ENCODE measurements around the gene CNTN6.

CNTN6 gene

DNA sequence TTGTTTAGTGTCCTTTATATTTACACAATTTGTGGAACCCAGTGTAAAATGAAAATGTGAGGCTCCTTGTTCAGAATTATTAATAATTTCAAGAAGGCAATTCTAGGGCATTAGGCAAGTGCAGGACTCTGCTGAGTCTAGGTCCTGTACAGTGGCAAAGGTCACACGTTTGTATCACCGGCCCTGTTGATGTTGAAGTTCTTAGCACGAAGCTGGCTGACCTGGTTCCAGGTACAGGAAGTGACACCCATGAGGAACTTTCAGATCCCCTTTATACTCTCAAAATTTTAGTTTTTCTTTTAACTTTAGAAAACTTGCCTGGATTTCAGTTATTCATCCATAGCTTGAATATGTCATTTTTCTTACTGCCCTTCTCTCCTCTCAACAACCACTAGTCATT is 349.4 kb downstream of the CNTN6 start:
- no peak for DNase-seq

DNA sequence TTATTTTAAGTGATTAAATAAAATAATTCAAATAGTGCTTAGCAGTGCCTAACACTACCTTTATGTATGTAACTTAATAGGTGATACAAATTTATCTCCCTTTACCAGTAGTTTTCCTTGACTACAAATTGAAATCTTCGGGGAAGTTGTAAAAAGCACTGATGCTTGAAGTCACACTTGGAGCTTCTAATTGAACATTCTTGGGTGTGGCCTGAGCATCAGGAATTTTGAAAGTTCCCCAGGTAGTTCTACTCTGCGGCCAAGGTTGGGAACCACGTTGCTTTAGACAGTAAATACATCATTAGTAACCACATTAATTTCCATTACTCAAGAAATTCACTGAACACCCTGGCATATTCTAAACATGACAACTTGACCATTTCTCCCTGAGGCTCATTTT is 351.4 kb downstream of the CNTN6 start:
- no peak for DNase-seq

DNA sequence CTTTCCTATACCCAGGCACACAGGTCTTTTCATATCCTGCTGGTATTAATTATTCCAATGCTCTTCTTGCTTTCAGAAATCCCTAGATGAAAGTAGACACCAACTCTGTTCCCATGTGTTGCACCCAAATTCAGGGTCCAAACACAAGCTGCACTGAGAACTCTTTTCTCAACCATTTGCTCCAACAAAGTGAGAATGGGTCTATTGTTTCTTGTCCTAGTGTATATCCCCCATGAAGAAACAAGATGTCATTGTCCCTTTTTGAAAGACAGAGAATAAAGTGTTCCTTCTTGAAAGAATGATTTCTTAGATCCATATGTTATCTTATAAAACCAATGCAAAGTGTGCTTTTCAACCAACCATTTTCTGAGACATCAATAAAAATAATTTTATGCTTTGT is 353.7 kb downstream of the CNTN6 start:
- DNase-seq = no peak

DNA sequence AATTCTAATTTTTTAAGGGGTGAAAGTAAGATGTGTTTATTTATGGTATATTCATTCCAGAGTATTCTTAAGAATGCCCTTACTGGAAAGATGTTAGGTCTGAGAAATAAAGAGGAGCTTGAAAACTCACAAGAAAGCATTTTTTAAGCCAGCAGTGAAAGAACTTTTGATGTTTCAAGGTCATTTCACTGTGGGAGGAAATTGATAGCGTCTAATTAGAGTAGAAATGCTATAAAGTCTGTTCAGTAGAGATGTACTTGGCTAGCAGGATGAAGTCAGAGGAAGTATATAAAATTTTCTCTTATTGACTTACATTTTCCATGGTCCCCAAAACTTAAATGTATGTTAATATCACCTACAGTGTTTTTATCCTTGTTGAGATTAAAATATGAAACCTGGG is 354.6 kb downstream of the CNTN6 start:
- DNase-seq = no peak

DNA sequence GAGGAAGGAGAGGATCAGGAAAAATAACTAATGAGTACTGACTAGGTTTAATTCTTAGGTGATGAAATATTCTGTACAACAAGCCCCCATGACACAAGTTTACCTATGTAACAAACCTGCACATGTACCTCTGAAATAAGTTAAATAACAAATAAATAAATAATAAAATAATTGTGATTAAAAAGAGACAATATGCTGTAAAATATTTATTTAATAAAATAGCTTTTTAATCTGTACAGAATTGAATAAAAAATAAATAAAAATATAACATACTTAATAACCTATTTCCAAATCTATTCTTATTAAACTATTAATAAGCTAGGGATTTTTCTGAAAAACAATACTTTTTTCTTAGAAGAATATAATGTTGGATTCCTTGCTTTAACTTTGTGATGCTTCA is 355.6 kb downstream of the CNTN6 start:
- DNase-seq = no peak

All from CD4-positive, alpha-beta T cell treated with Interferon gamma for 1 hour (primary cell).